H1 (cell line): ENCODE results near the gene SEMA4F. TPM values are rescaled to one million over a fixed set of nuclear protein-coding genes. Genes with fewer than 3 reads are reported as not detected.

Source experiments
- CTCF ChIA-PET: fragments of 300-600 bp; sonication (Branson Sonifier 250); formaldehyde crosslinking; loops from one replicate; lab custom pipeline; 2021; ENCODE audit not compliant: partially characterized antibody; lab: Charles Lee
- POLR2A ChIA-PET: fragments of 300-600 bp; sonication (Branson Sonifier 250); formaldehyde crosslinking; loops from one replicate; lab custom pipeline; 2021; ENCODE audit warnings: inconsistent platforms; ENCODE audit not compliant: partially characterized antibody; lab: Charles Lee
- DNase-seq, 2 experiments: peaks; one replicate each; pipeline versions ENCODE4 v3.0.0 to v3.0.0-alpha.2; 2010 to 2022; ENCODE audit warnings: low spot score in 2 of 2, low read depth in 1 of 2, mixed read lengths in 1 of 2
- FAIRE-seq: peaks from 2 replicates; lab custom pipeline; 2011; peaks lifted over from hg19 to GRCh38; lab: Jason Lieb, UNC
- H2AFZ ChIP-seq: 2 replicates; pipeline ENCODE4 v1.8.1; 2012; ENCODE audit warnings: low read length, inconsistent platforms
- H2AK5ac ChIP-seq: 2 replicates; pipeline ENCODE4 v1.6.1; 2013; ENCODE audit warnings: low read depth, low read length
- H2BK120ac ChIP-seq: replicated peaks from 2 replicates; pipeline ENCODE3; 2013; ENCODE audit warnings: low read depth, low read length, inconsistent platforms
- H2BK12ac ChIP-seq: 2 replicates; pipeline ENCODE4 v1.6.1; 2013; ENCODE audit warnings: low read depth, low read length
- H2BK15ac ChIP-seq: 2 replicates; pipeline ENCODE4 v1.6.1; 2013; ENCODE audit warnings: low read length
- H2BK20ac ChIP-seq: 2 replicates; pipeline ENCODE4 v1.6.1; 2013; ENCODE audit warnings: low read length
- H2BK5ac ChIP-seq: 2 replicates; pipeline ENCODE4 v1.6.1; 2013; ENCODE audit warnings: low read depth, low read length
- H3K14ac ChIP-seq: 2 replicates; pipeline ENCODE4 v1.6.1; 2013; ENCODE audit warnings: inconsistent platforms; ENCODE audit not compliant: insufficient read length
- H3K18ac ChIP-seq: 2 replicates; pipeline ENCODE4 v1.6.1; 2013; ENCODE audit warnings: low read length; ENCODE audit errors: extremely low read depth
- H3K23ac ChIP-seq: 2 replicates; pipeline ENCODE4 v1.6.1; 2013; ENCODE audit warnings: inconsistent platforms; ENCODE audit not compliant: insufficient read length
- H3K23me2 ChIP-seq: 2 replicates; pipeline ENCODE4 v1.6.1; 2013; ENCODE audit warnings: low read depth, low read length
- H3K27ac ChIP-seq: 2 replicates; pipeline ENCODE4 v1.6.1; 2011; ENCODE audit warnings: low read depth, low read length, inconsistent platforms
- H3K27me3 ChIP-seq, 4 experiments: replicated peaks in 1 of 4; 1 replicate in 1 of 4; 2 replicates in 3 of 4; pipeline versions ENCODE4 v1.6.1 to v1.8.1; 2011 to 2013; ENCODE audit warnings: low read length in 3 of 4, mild to moderate bottlenecking in 3 of 4, inconsistent platforms in 2 of 4, mixed read lengths in 2 of 4, moderate library complexity in 1 of 4; ENCODE audit not compliant: control insufficient read depth in 3 of 4, insufficient read depth in 3 of 4; ENCODE audit errors: extremely low read depth in 1 of 4
- H3K36me3 ChIP-seq, 4 experiments: 2 replicates each; pipeline versions ENCODE4 v1.6.1 to v1.8.1; 2011 to 2013; ENCODE audit warnings: mild to moderate bottlenecking in 4 of 4, low read length in 3 of 4, moderate library complexity in 2 of 4, control low read depth in 1 of 4, inconsistent platforms in 1 of 4; ENCODE audit not compliant: insufficient read depth in 4 of 4, control insufficient read depth in 2 of 4
- H3K4ac ChIP-seq: replicated peaks from 2 replicates; pipeline ENCODE3; 2013; ENCODE audit warnings: low read length, low read depth, mixed read lengths, inconsistent platforms; ENCODE audit not compliant: insufficient read length
- H3K4me1 ChIP-seq, 4 experiments: replicated peaks in 1 of 4; 1 replicate in 1 of 4; 2 replicates in 3 of 4; pipeline versions ENCODE4 v1.6.1 to v1.8.1; 2011 to 2013; ENCODE audit warnings: low read length in 3 of 4, inconsistent platforms in 2 of 4, mixed read lengths in 1 of 4; ENCODE audit not compliant: insufficient read depth in 4 of 4, control insufficient read depth in 3 of 4
- H3K4me2 ChIP-seq, 2 experiments: 2 replicates each; pipeline versions ENCODE4 v1.6.1 to v1.8.1; 2011 to 2013; ENCODE audit warnings: low read depth in 2 of 2, low read length in 2 of 2, control low read depth in 1 of 2, inconsistent platforms in 1 of 2, mild to moderate bottlenecking in 1 of 2; ENCODE audit not compliant: insufficient read depth in 1 of 2
- H3K4me3 ChIP-seq, 4 experiments: fragments of 200-600, 300-600 bp in 1 of 4; sonication (generic), shearing (Covaris generic), sonication (Bioruptor Twin) in 1 of 4; 2 replicates each; pipeline versions ENCODE4 v1.5.1 to v1.8.1; 2011 to 2016; ENCODE audit warnings: low read length in 4 of 4, low read depth in 3 of 4, control low read depth in 2 of 4, inconsistent platforms in 2 of 4, mild to moderate bottlenecking in 2 of 4, mixed read lengths in 1 of 4, moderate library complexity in 1 of 4; ENCODE audit not compliant: insufficient read depth in 2 of 4; ENCODE audit errors: extremely low read depth in 1 of 4
- H3K56ac ChIP-seq: replicated peaks from 2 replicates; pipeline ENCODE3; 2013; ENCODE audit warnings: low read depth, mild to moderate bottlenecking, mixed read lengths, low read length, inconsistent platforms; ENCODE audit not compliant: insufficient read length
- H3K79me1 ChIP-seq: 2 replicates; pipeline ENCODE4 v1.6.1; 2013; ENCODE audit warnings: low read depth, low read length, control low read depth
- H3K79me2 ChIP-seq, 2 experiments: 2 replicates each; pipeline versions ENCODE4 v1.6.1 to v1.8.1; 2012 to 2013; ENCODE audit warnings: low read length in 2 of 2, mild to moderate bottlenecking in 2 of 2, inconsistent platforms in 1 of 2; ENCODE audit not compliant: insufficient read depth in 2 of 2, control insufficient read depth in 1 of 2
- H3K9ac ChIP-seq, 4 experiments: replicated peaks in 1 of 4; 1 replicate in 1 of 4; 2 replicates in 3 of 4; pipeline versions ENCODE4 v1.6.1 to v1.8.1; 2011 to 2013; ENCODE audit warnings: low read depth in 3 of 4, low read length in 3 of 4, control low read depth in 2 of 4, mild to moderate bottlenecking in 2 of 4, moderate library complexity in 2 of 4, inconsistent platforms in 1 of 4; ENCODE audit errors: extremely low read depth in 1 of 4
- H3K9me3 ChIP-seq, 2 experiments: 2 replicates each; pipeline versions ENCODE4 v1.6.1 to v1.8.1; 2012 to 2013; ENCODE audit warnings: mild to moderate bottlenecking in 2 of 2, moderate library complexity in 2 of 2, control low read depth in 1 of 2, inconsistent platforms in 1 of 2, low read depth in 1 of 2, low read length in 1 of 2, mixed read lengths in 1 of 2; ENCODE audit not compliant: insufficient read depth in 2 of 2
- H4K20me1 ChIP-seq, 2 experiments: replicated peaks in 1 of 2; 2 replicates each; pipeline versions ENCODE3 to v1.8.1; 2011 to 2013; ENCODE audit warnings: inconsistent platforms in 2 of 2, low read length in 2 of 2, mild to moderate bottlenecking in 1 of 2; ENCODE audit not compliant: insufficient read depth in 2 of 2, control insufficient read depth in 1 of 2
- H4K5ac ChIP-seq: 2 replicates; pipeline ENCODE4 v1.6.1; 2013; ENCODE audit warnings: low read length, low read depth, mixed read lengths, inconsistent platforms; ENCODE audit not compliant: insufficient read length
- H4K8ac ChIP-seq: 2 replicates; pipeline ENCODE4 v1.8.0; 2013; ENCODE audit warnings: mild to moderate bottlenecking, moderate library complexity, low read length, inconsistent platforms; ENCODE audit not compliant: insufficient read depth; ENCODE audit errors: extremely low read depth
- H4K91ac ChIP-seq: replicated peaks from 2 replicates; pipeline ENCODE3; 2013; ENCODE audit warnings: low read length, mixed read lengths, inconsistent platforms; ENCODE audit not compliant: insufficient read length
- ATF3 ChIP-seq: IDR thresholded peaks from 2 replicates; pipeline ENCODE4 v1.6.1; 2011; ENCODE audit warnings: low read depth, mild to moderate bottlenecking, low read length; ENCODE audit not compliant: insufficient read depth
- JUND ChIP-seq: IDR thresholded peaks from 2 replicates; pipeline ENCODE4 v1.6.1; 2011; ENCODE audit warnings: mild to moderate bottlenecking, improper control_type of control experiment, low read length
- KDM1A ChIP-seq: fragments of 200-600, 300-600 bp; sonication (generic); IDR thresholded peaks from 2 replicates; pipeline ENCODE4 v1.7.1; 2016; ENCODE audit warnings: mild to moderate bottlenecking, low read length, borderline replicate concordance
- SAP30 ChIP-seq: fragments of 300-600 bp; sonication (generic); IDR thresholded peaks from 2 replicates; pipeline ENCODE4 v1.7.1; 2012; ENCODE audit warnings: low read length, moderate library complexity, mild to moderate bottlenecking, inconsistent platforms; ENCODE audit not compliant: insufficient read depth, insufficient replicate concordance
- SIN3A ChIP-seq, 2 experiments: IDR thresholded peaks in 1 of 2; conservative IDR thresholded peaks in 1 of 2; 2 replicates each; pipeline ENCODE4 v1.6.1; 2011 to 2012; ENCODE audit warnings: low read length in 2 of 2, improper control_type of control experiment in 1 of 2, low read depth in 1 of 2, mild to moderate bottlenecking in 1 of 2
- SIX5 ChIP-seq: IDR thresholded peaks from 2 replicates; pipeline ENCODE4 v1.6.1; 2011; ENCODE audit warnings: mild to moderate bottlenecking, low read depth, low read length
- SP4 ChIP-seq: IDR thresholded peaks from 2 replicates; pipeline ENCODE4 v1.6.1; 2012; ENCODE audit warnings: low read length, inconsistent platforms
- WGBS, 2 experiments: shearing (Covaris generic) in 1 of 2; methylation state at CpG; one replicate each; pipeline versions ENCODE4 v1.1.6 to v1.1.7; 2013 to 2015; ENCODE audit warnings: low lambda C conversion rate in 2 of 2, mixed read lengths in 2 of 2, inconsistent platforms in 1 of 2, low coverage in 1 of 2, missing lambda C conversion rate in 1 of 2; ENCODE audit not compliant: insufficient replicate concordance in 2 of 2, insufficient coverage in 1 of 2, insufficient read length in 1 of 2; ENCODE audit errors: extremely low coverage in 1 of 2, missing lambda C conversion rate in 1 of 2; 5-methylcytosine and 5-hydroxymethylcytosine counted together
- polyA plus RNA-seq, 7 experiments: library from polyadenylated mRNA; depleted of rRNA in 3 of 7; stranded (reverse) in 5 of 7; unstranded in 2 of 7; fragments of >200 nt in 5 of 7; fragments of 200-250 nt in 2 of 7; gene quantifications; 1 replicate in 5 of 7; 2 replicates in 1 of 7; 4 replicates in 1 of 7; pipeline versions ENCODE4 v1.2.1 to v1.2.3, GENCODE V29; 2011 to 2013; ENCODE audit warnings: missing spikeins in 2 of 7, mixed read lengths in 2 of 7
- total RNA-seq: library from RNA; stranded (reverse); fragmentation: NEBNext Ultra II Directional; extraction: Animal tissue kit (Norgen Biotek cat#: 25700); gene quantifications from 2 replicates; pipeline ENCODE4 v1.2.1, GENCODE V29; 2021
- TF ChIP-seq, protein P1 (sequence below): IDR thresholded peaks from 2 replicates; pipeline ENCODE4 v1.6.1; 2012; ENCODE audit warnings: inconsistent platforms

The SEMA4F gene
- total and polyA plus RNA-seq, 2 of the 8 experiments (the other 6 are each of a cell fraction or from before 2014, with no cell fraction given), result 3.3 to 3.4 TPM

- Histone ChIP-seq H2BK5ac (no peak overlapping the region), H2BK20ac (no peak overlapping the region), H4K5ac (no peak overlapping the region), H2BK12ac (no peak overlapping the region), H2BK15ac (no peak overlapping the region), H4K20me1 (no peaks in the 10 kb centered on the region), H4K8ac (no peak overlapping the region), H3K4me3 (no peak overlapping the region), H3K56ac (peak overlapping the region; percentile 26), H3K4me1 (no peaks in the 10 kb centered on the region), H3K36me3 (no peaks in the 10 kb centered on the region), H3K27me3 (no peaks in the 10 kb centered on the region), H2AFZ (no peak overlapping the region), H3K14ac (no peak overlapping the region), H4K91ac (no peak overlapping the region), H3K23ac (no peak overlapping the region), H3K23me2 (no peaks in the 10 kb centered on the region), H3K4ac (no peak overlapping the region), H2AK5ac (no peak overlapping the region), H3K18ac (no peak overlapping the region), H3K79me2 (no peaks in the 10 kb centered on the region), H2BK120ac (no peak overlapping the region), H3K27ac (no peak overlapping the region), H3K9ac (no peak overlapping the region), H3K9me3 (no peaks in the 10 kb centered on the region; a peak in 1 of 4 replicates), H3K79me1 (no peaks in the 10 kb centered on the region), H3K4me2 (no peak overlapping the region)
- FAIRE-seq, result no peak
- TF ChIP-seq ATF3, result no peak
- TF ChIP-seq SIN3A (conservative IDR thresholded peaks at IDR 0.05 in 1 of 2, IDR thresholded peaks at IDR 0.05 in 1 of 2; ENCODE audit: low read depth in 1 of 2, low read length in 2 of 2), result no peak
- no peak for TF ChIP-seq KDM1A
- no peak for TF ChIP-seq SIX5
- TF ChIP-seq, protein P1, sequence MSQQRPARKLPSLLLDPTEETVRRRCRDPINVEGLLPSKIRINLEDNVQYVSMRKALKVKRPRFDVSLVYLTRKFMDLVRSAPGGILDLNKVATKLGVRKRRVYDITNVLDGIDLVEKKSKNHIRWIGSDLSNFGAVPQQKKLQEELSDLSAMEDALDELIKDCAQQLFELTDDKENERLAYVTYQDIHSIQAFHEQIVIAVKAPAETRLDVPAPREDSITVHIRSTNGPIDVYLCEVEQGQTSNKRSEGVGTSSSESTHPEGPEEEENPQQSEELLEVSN, result no peak
- no peak for TF ChIP-seq SP4
- no peak for TF ChIP-seq SAP30
- no peak for TF ChIP-seq JUND
- WGBS, 2 experiments, result 93% methylated on average over 1 of the region's 1 CpG; no CpG with 5 or more reads in 1 of the 2 experiments
- CTCF ChIA-PET, result interaction anchor here (0.8 to 7.1 kb wide), 2 partner anchors 11 to 56 kb away, joined by 5 to 43 read pairs; no protein-coding TSS in a partner anchor
- DNase-seq, result no peak
- POLR2A ChIA-PET, result no interaction called here
Observed at GRCh38 chr2:74725287-74725686, 71.2 kb downstream of the SEMA4F start.
